Activated T-helper 1 cell treated with anti-CD3 and anti-CD28 coated beads, Interleukin-12 subunit alpha, Interleukin-12 subunit beta, Interleukin-2, Interleukin-4 antibody, amounts not matched to agents 30 ng/mL and 10 ng/mL and 1 ng/mL, durations not matched to agents 14 hours and 24 hours and 36 hours (primary cell): Measurements from ENCODE around the gene RNASE8. TPM values are rescaled to one million over a fixed set of nuclear protein-coding genes. Genes with fewer than 3 reads are reported as not detected.
A peak's percentile ranks its signal among the peaks of the same experiment; 100 is the strongest.

Source experiments
- DNase-seq: peaks from one replicate; pipeline ENCODE4 v3.0.0; 2021; ENCODE audit warnings: low spot score
- H3K27ac Mint-ChIP-seq: one replicate; pipeline ENCODE4 v1.8.0; 2021; ENCODE audit warnings: mild to moderate bottlenecking, mixed read lengths
- H3K27me3 Mint-ChIP-seq: one replicate; pipeline ENCODE4 v1.8.0; 2022; ENCODE audit warnings: mild to moderate bottlenecking, moderate library complexity, mixed read lengths; ENCODE audit not compliant: insufficient read depth
- H3K36me3 Mint-ChIP-seq: one replicate; pipeline ENCODE4 v1.8.0; 2021; ENCODE audit warnings: low read depth, mixed read lengths
- H3K4me1 Mint-ChIP-seq: one replicate; pipeline ENCODE4 v1.8.0; 2021; ENCODE audit warnings: low read depth, mixed read lengths
- H3K4me3 Mint-ChIP-seq: one replicate; pipeline ENCODE4 v1.8.0; 2021; ENCODE audit warnings: mild to moderate bottlenecking, moderate library complexity, mixed read lengths
- H3K9me3 Mint-ChIP-seq: one replicate; pipeline ENCODE4 v1.8.0; 2021; ENCODE audit warnings: mixed read lengths
- intact Hi-C: fragments of 100-400 bp; cut with micrococcal nuclease; formaldehyde crosslinking; loops from one replicate; pipeline ENCODE4 v1.15.1; 2024
- total RNA-seq: library from RNA; stranded (reverse); gene quantifications from 2 replicates; pipeline ENCODE4 v1.2.3, GENCODE V29; 2022

RNASE8 gene
- total RNA-seq, 1 donor from 2014 or later: not detected

DNA sequence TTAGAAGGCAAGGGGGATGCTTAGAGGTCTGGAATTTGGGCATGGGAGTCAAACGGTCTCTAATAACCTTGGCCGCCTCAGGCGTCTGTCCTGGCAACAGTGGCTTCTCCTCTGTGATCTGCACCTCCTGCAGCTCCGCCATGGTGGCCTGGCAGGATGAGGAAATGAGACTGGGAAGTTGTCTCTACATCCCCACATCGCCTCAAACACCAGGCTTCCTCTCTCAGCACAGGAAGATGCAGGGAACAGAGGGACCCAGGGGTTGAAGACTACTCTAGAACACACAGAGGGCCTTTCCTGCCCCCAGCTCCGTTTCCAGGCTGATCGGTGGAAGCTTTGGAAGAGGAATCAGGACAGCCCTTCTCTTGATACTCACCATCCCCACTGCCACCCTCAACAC is 34.4 kb upstream of the RNASE8 start:
- H3K36me3 Mint-ChIP-seq: no peaks in the 10 kb centered on the region
- H3K27ac Mint-ChIP-seq: no peak overlapping the region
- DNase-seq: no peak
- H3K4me1 Mint-ChIP-seq: peaks cover 6% of the 10 kb centered on the region
- intact Hi-C loops: no loop called here
- H3K27me3 Mint-ChIP-seq: peaks cover 36% of the 10 kb centered on the region
- H3K4me3 Mint-ChIP-seq: no peak overlapping the region
- no peaks in the 10 kb centered on the region for H3K9me3 Mint-ChIP-seq

DNA sequence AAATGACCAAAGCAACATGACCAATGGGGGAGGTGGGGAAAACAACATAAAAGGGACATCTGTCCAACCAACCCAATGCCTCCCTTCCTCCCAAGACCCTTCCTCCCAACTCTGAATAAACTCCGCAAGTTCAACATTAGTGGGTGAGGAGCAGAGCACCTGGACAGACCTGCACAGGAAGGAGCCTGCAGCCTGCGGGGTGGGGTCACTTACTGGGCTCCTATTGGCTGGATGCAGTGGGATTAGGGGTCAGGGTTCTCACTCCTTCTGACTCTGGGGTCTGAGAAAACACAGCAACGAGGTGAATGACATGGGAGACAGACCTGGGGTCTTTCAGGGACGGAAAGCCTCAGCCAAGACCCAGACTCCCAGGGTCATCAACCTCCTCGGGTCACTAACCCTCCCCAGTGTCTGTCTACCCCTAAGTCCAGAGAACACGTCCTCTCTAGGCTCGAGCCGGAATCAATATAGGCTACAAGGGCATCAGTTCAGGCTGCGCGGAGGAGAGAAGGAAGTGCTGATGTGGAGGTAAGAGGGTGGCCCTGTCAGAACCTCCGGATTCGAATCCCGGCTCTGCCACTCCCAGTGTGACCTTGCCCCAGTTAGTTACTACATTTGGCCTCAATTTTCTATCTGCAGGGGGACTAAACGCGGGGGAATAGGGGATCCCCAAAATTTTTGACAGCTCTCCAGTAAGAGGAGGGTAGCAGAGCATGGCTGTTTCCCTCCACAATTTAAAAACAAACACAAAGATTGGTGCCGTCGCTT is 33.6 kb upstream of the RNASE8 start:
- peaks cover 6% of the 10 kb centered on the region for H3K4me1 Mint-ChIP-seq
- H3K27me3 Mint-ChIP-seq: peaks cover 38% of the 10 kb centered on the region
- no peak overlapping the region for H3K27ac Mint-ChIP-seq
- peak overlapping the region; percentile 81 for H3K4me3 Mint-ChIP-seq
- no peaks in the 10 kb centered on the region for H3K36me3 Mint-ChIP-seq
- intact Hi-C loops: loop anchor here (1.0 kb wide), 1 partner anchor 10 kb away; no protein-coding TSS in a partner anchor
- no peaks in the 10 kb centered on the region for H3K9me3 Mint-ChIP-seq
- no peak for DNase-seq

DNA sequence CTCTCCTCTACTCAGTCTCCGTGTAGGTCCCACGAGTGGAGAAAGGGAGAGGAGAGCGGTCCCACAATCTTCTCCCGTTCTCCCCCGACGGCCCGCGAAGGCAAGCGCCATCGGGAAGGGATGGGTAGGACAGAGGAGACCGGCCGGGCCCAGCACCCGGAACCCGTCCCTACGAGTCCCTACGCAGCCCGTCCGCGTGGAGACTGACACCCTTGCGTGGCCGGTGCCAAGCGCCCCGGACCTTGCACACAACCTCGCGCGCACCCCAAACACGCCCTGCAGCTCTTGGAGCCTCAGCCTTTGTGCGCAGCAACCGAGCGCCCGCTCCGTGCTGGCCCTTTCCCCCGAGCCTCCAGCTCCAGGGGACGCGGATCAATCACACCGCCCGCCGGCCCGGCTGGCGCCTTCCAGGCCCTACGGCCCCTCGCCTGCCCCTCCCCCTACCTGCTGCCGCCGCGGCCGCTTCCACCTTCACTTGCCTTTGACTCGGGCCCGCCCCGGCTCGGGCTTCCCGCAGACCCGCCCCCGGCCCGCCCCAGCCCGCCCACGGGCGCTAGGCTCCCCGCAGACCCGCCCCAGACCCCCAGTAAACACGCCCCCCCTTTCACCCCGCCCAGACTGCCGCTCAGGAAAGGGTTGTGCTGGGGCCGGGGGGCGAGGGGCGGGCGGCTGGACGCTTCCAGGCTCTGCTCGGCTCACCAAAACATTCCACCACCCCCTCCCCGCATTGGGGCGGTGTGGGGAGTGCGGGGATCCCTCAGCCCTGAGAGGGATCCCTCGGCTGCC is 32.8 kb upstream of the RNASE8 start, which contains the start of gene NDRG2:
NDRG2 (minus strand) TSS at position 477 of the 786 bp plus-strand sequence. CDS start 1,746 bp downstream, outside the sequence.
- Mint-ChIP-seq H3K27me3 (peaks cover 38% of the 10 kb centered on the region), H3K4me1 (peaks cover 6% of the 10 kb centered on the region), H3K9me3 (no peaks in the 10 kb centered on the region), H3K36me3 (no peaks in the 10 kb centered on the region), H3K27ac (no peak within 1 kb of the TSS), H3K4me3 (peak within 1 kb of the TSS; percentile 81)
- intact Hi-C loops: loop anchor here (1.0 kb wide), 1 partner anchor 10 kb away; no protein-coding TSS in a partner anchor
- peak; percentile 44 for DNase-seq

DNA sequence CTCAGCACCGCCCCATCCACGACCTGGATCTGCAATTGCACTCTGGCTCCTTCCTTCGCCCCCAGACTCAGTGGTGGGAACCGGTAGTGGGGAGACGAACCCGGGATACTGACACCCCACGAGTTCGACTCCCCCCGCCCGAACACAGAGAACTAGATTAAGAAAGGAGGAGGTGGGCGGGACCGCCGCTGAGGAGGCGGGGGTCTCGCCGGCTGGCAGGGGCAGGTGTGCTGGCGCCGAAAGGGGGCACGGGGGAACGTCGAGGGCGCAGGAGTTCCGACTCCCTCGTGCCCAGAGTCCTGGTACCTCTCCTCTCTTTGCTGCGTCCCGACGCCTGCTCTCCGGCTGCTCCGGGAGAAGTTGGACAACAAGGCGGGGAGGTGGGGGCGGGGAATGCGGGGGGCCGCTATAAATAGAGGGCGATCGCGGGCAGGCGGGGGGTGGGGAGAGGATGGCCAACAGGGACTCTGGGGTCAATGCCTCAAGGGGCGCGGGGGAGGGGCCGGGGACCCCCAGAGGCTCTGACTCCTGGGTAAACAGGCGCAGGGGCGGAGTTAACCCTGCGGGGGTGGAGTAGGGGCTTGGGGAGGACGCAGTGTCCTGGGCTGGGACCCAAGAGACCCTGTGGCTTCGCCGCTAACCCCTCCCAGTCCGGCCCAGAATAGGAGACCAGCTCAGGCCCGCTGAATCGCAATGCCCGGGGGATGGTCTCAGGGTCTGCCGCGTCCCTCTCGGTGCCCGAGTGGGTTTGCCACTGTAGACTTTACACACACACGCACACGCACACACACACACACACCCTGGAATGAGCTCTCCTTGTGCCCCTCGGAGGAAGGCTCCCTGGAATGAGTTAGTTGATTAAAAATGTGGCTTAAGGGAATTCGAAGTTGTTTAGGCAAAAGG is 32.0 kb upstream of the RNASE8 start:
- Mint-ChIP-seq H3K36me3 (no peaks in the 10 kb centered on the region), H3K27ac (no peak overlapping the region), H3K4me3 (peak overlapping the region; percentile 65), H3K27me3 (peaks cover 38% of the 10 kb centered on the region), H3K4me1 (peaks cover 6% of the 10 kb centered on the region), H3K9me3 (no peaks in the 10 kb centered on the region)
- DNase-seq: no peak
- intact Hi-C loops: no loop called here

DNA sequence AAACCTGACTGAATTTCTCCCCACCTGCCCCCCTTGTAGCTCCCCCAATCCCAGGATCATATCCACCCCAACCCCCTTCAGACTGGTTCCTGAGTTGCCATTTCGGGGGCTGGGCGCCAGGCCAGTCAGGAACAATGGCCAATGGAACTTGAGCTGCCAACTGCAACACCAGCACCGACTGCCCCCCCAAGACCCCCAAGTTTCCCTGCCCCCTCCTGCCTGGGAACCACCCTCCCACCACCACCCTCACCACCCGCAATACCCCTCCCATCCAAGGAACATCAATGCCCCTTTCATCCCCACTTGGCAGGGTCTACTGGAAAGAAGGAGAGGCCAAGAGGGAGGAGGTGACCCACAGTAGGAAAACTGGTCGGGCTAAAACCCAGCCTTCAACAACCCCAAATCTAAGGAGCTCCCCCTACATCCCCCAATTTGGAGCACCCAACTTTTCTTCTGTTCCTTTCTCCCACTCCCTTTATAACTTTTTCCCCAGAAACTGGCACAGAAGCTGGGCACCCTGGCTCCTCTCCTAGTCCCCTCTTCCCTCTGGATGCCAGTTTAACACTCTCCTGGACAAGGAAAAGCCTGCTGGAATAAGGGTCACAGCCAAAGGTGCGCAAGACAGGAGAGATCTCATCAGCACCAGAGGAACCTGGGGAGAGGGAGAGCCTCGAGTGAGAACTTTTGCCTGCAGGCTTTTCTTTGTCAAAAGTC is 31.2 kb upstream of the RNASE8 start:
- intact Hi-C loops: no loop called here
- Mint-ChIP-seq H3K27ac (no peak overlapping the region), H3K9me3 (no peaks in the 10 kb centered on the region), H3K36me3 (no peaks in the 10 kb centered on the region), H3K4me1 (peaks cover 6% of the 10 kb centered on the region), H3K27me3 (peaks cover 37% of the 10 kb centered on the region), H3K4me3 (peak overlapping the region; percentile 34)
- no peak for DNase-seq

DNA sequence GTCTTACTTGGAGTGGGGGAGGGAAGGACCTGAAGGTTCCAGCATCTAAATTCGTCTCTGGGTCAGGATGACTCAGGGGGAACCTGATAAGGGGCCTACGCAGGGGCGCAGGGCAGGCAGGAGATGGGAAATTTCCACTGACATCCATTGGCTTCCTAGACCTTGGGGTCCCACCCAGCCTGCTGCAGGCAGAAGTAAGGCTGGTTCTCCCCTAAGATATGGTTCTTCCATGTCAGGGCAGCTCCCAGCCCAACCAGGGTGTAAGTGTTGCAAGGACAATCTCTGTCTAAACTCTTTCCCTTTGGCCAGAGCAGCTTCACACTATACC is 30.7 kb upstream of the RNASE8 start:
- H3K27ac Mint-ChIP-seq: no peak overlapping the region
- no peak for DNase-seq
- no peaks in the 10 kb centered on the region for H3K36me3 Mint-ChIP-seq
- peaks cover 6% of the 10 kb centered on the region for H3K4me1 Mint-ChIP-seq
- no peak overlapping the region for H3K4me3 Mint-ChIP-seq
- intact Hi-C loops: no loop called here
- H3K9me3 Mint-ChIP-seq: no peaks in the 10 kb centered on the region
- peaks cover 37% of the 10 kb centered on the region for H3K27me3 Mint-ChIP-seq

DNA sequence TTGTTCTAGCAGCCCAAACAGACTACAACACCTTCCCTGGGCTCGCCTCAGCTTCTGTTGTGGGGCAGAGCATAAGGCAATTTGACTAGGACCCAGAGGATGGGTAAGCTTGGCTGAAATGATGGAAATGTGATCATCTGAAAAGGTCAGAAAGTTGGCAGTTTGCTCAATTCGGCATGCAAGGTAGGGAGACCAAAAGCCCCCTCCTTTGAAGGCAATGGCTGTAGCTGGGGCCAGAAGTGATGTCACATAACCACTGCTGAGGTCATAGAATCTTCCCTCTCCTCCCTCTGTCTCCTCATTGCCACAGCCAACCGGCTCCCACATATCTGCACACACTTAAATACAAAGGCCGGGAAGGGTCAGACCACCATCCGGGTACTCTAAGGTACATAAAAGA is 27.7 kb upstream of the RNASE8 start, which contains the start of gene TPPP2:
TPPP2 (plus strand) TSS at position 301 of the 400 bp plus-strand sequence. CDS start 365 bp downstream, outside the sequence.
- intact Hi-C loops: no loop called here
- H3K27ac Mint-ChIP-seq: no peak within 1 kb of the TSS
- H3K4me1 Mint-ChIP-seq: no peaks in the 10 kb centered on the region
- no peak within 1 kb of the TSS for H3K4me3 Mint-ChIP-seq
- H3K36me3 Mint-ChIP-seq: no peaks in the 10 kb centered on the region
- H3K27me3 Mint-ChIP-seq: peaks cover 26% of the 10 kb centered on the region
- DNase-seq: no peak
- H3K9me3 Mint-ChIP-seq: no peaks in the 10 kb centered on the region

DNA sequence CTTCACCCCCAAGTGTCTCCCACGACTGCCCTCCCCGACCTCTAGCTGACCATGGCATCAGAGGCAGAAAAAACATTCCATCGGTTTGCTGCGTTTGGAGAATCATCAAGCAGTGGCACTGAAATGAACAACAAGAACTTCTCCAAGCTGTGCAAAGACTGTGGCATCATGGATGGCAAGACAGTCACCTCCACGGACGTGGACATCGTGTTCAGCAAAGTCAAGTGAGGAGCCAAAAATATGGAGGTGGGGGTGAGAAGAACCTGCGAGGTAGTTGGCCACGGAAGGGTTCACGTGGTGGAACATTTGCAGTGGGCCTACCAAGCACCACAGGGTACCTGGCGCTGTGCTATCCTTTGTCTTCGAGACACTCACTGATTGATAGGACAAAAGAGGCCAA is 27.1 kb upstream of the RNASE8 start:
- H3K27ac Mint-ChIP-seq: no peak overlapping the region
- no peak for DNase-seq
- no peak overlapping the region for H3K4me3 Mint-ChIP-seq
- intact Hi-C loops: no loop called here
- peaks cover 24% of the 10 kb centered on the region for H3K27me3 Mint-ChIP-seq
- H3K9me3 Mint-ChIP-seq: no peaks in the 10 kb centered on the region
- H3K4me1 Mint-ChIP-seq: no peaks in the 10 kb centered on the region
- H3K36me3 Mint-ChIP-seq: no peaks in the 10 kb centered on the region

DNA sequence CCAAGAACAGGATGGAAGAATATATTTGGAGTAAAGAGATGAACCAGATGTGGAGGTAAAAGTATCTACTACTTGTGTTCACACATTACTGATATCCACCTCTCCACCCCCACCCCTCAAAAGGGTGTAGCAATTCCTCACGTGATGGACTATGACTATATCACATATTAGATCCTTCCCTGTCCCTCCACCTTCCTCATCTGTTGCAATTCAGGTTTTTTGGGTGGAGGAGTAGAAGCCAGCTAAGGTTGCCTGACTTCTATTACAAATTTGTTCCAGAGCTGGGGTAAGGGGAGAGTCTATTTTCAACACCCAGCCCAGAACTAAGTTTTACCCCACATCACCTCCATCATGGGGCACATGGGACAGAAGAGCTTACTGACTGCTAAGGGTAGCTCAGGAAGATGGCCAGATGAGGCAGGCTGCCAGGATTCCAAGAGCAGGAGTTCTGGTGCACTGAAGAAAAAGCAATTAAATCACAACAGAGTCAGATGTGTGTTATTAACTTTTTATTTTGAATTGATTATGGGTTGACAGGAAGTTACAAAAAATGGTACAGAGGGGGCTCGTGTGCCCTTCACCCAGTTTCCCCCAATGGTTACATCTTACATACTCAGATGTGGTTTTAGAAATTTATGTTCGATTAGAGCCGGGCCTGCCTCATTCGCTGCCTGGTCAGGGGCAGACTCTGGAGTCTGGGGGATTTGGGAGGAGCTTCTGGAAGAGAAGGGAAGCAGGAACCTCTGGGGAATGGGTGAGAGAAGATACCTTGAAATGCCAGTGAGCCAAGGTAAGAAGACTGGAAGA is 25.1 kb upstream of the RNASE8 start:
- intact Hi-C loops: no loop called here
- no peak for DNase-seq
- Mint-ChIP-seq H3K9me3 (no peaks in the 10 kb centered on the region), H3K4me3 (no peak overlapping the region), H3K27me3 (peaks cover 23% of the 10 kb centered on the region), H3K36me3 (no peaks in the 10 kb centered on the region), H3K4me1 (no peaks in the 10 kb centered on the region), H3K27ac (no peak overlapping the region)

DNA sequence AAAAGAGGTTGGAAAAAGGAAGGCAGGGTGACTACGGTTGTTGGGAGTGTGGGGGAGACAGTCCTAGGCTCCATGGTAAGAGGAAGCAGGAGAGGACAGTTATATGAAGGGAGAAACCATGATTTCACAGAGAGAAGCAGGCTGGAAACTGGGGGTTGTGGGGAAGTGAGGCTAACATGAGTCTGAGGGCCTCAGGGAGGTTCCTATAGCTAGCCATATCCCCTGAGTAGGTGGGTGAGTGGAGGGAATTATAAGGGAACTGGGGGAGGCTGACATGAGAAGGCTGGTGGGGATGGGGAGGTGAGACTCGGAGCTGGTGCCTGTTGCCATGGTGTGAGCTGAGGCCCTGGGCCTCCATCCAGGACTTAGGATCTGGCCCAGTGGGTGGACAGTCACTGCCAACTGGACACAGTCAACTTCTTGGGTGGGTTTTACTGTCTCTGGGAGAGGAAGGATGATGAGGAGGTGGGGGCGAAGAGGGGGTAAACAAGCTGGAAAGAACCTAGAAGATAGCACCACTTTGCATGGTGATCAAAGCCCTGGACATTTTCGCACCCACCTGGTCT is 24.4 kb upstream of the RNASE8 start:
- Mint-ChIP-seq H3K27me3 (peaks cover 24% of the 10 kb centered on the region), H3K36me3 (no peaks in the 10 kb centered on the region), H3K4me3 (no peak overlapping the region)

DNA sequence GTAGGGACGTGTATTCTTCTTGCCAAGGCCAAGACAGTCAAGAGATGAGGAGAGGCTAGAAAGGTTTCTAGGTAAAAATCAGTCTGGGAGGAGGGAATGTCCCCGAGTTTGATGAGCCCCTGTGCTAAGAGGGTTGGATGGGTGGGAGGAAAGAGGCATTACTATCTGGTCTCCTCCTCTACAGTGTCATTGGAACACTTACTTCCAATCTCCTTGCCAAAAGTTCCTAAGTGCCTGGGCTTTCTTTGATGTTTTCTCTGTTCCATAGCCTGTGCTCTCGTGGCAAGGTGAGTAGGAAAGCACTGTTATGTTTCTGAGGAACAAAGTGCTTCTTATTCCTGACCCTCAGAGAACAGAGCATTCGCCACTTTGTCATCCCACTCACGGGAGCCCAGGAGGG is 22.9 kb upstream of the RNASE8 start, which contains the start of gene RNASE13:
RNASE13 (minus strand) TSS at position 101 of the 400 bp plus-strand sequence. CDS start 519 bp downstream, outside the sequence.
- H3K36me3 Mint-ChIP-seq: no peaks in the 10 kb centered on the region
- H3K9me3 Mint-ChIP-seq: no peaks in the 10 kb centered on the region
- intact Hi-C loops: no loop called here
- H3K4me1 Mint-ChIP-seq: no peaks in the 10 kb centered on the region
- DNase-seq: no peak
- H3K27ac Mint-ChIP-seq: no peak within 1 kb of the TSS
- H3K27me3 Mint-ChIP-seq: peaks cover 21% of the 10 kb centered on the region
- H3K4me3 Mint-ChIP-seq: no peak within 1 kb of the TSS

More for the DNA sequence above, 24.4 kb upstream of the RNASE8 start:
- H3K27ac Mint-ChIP-seq: no peak overlapping the region
- H3K9me3 Mint-ChIP-seq: no peaks in the 10 kb centered on the region
- intact Hi-C loops: no loop called here
- H3K4me1 Mint-ChIP-seq: no peaks in the 10 kb centered on the region
- no peak for DNase-seq
